ENCODE data around the gene NINJ1. TPM values are rescaled to one million over a fixed set of nuclear protein-coding genes. Genes with fewer than 3 reads are reported as not detected.

The NINJ1 gene
- total RNA-seq, 2 experiments from 2014 or later = 29.5 to 30.4 TPM

DNA sequence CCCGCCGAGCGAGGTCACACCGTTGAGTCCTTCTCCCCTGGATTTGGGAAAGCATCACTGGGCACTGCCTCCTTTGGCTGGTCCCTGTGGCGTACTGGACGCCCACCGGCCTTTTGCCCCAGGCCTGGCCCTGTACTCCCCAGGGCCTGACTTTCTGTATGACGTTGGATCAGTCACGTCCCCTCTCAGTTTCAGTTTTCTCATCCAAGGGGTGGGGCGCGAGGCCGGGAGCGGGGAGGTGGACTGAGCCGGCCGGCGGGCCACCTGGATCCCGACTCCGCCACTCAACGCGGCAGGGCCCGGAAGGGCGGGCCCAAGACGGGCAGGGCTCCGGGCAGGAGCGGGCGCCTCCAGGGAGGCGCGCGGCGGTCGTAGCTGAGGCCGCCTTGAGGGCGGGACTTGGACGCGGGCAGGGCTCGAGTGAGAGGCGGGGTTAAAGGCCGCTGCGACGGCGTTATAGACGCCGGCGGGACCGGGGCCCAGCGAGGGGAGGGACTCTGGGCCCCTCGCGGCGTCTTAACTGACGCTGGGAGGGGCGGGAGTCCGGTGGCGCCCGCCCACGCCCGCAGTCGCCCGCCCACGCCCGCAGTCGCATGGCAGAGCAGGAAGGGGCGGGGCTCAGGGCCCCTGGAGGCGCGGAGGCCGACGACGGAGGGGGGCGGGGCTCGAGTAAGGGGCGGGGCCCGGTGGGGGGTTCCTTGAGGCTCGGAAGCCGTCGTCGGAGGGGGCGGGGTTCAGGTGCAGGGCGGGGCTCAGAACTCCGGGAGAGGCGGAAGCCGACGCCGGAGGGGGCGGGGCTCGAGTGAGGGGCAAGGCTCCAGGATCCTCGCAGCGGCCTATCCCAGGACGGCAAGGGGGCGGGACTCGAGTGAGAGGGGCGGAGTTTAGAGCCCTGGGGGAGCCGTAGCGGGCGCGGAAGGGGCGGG, 38.6 kb downstream of the NINJ1 start:
- Mint-ChIP-seq H3K4me1 (peaks cover 63% of the 10 kb centered on the region), H3K4me3 (peak overlapping the region; percentile 86), H3K27ac (peak overlapping the region; percentile 99), H3K9me3 (peaks cover 4% of the 10 kb centered on the region), H3K36me3 (peaks cover 14% of the 10 kb centered on the region), H3K27me3 (no peaks in the 10 kb centered on the region)
- POLR2A ChIA-PET = interaction anchor here (0.5 to 5.7 kb wide), 17 partner anchors 9 to 470 kb away, joined by 3 to 58 read pairs (median 6); partner anchors contain the start of gene IPPK
- ATAC-seq (ENCODE audit: low read depth) (peak; percentile 79), DNase-seq (peak; percentile 100)

DNA sequence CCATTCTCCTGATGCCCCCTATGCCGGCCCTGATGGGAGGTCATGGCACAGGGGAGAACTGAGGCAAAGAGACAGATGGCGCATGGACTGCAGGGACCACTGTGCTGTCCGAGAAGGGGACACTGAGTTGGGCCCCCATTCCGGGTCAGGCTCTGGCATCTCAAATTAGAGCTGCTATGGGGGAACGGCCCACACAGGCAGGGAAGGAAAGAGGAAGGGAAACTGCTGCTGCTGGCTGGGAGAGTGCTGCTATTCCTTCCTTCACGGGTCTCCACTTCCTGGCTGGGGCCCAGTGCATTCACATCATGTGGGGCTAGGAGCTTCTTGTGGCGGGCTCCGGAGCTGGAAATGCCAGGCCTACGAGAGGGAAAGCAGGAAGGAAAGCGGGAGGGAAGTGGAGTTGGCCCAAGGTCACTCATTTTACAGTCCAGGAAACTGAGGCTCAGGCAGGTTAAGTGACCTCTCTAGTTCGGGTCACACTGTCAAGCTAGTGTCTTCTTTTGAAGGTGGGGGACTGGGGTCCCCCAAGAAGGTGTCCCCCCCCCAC, 39.3 kb downstream of the NINJ1 start:
- Mint-ChIP-seq H3K4me3 (peak overlapping the region; percentile 86), H3K4me1 (peaks cover 60% of the 10 kb centered on the region), H3K27me3 (no peaks in the 10 kb centered on the region), H3K27ac (peak overlapping the region; percentile 99), H3K9me3 (peaks cover 7% of the 10 kb centered on the region), H3K36me3 (peaks cover 19% of the 10 kb centered on the region)
- ATAC-seq (ENCODE audit: low read depth) (no peak), DNase-seq (peak; percentile 55)
- POLR2A ChIA-PET = interaction anchor here (1.4 to 5.7 kb wide), 10 partner anchors 8 to 425 kb away, joined by 4 to 58 read pairs (median 9); partner anchors contain the start of gene IPPK

DNA sequence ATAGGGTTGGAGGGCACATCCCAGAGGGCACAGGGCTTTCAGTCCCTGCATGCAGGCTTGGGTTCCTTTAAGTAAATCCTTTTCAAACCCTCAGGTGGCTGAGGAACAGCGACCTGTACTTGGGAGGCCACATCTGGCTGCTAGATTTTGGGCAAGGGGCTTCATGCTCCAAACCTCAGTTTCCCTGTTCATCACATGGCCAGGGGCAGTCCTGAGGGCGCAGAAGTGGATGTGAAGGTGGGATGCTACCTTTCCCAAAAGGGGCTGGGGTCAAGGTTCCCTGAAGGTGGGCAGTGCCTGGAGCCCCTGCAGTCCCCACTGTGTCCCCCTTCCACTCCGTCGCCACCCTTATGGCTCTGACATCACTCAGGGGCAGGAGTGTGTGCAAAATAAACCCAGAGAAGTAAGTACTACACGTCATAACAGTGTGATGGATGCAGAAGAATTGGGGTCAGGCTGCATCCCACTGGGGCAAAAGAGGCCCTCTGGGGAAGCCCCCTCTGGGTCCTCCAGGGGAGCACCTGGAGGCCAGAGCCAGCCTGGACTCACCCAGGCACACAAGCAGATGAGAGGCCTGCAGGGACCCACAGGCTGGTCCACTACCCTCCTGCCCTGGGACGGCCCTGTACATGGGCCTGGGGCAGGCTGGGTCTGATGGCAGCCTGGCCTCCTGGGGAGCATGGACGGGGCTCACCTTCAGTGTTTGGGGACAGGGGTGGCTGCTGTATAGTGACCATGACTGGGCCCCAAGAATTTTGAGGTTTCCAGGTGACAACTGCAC, 40.0 kb downstream of the NINJ1 start:
- H3K9me3 Mint-ChIP-seq = peaks cover 7% of the 10 kb centered on the region
- peak overlapping the region; percentile 99 for H3K27ac Mint-ChIP-seq
- ATAC-seq (ENCODE audit: low read depth) (no peak), DNase-seq (peak; percentile 47)
- H3K36me3 Mint-ChIP-seq = peaks cover 21% of the 10 kb centered on the region
- H3K4me1 Mint-ChIP-seq = peaks cover 56% of the 10 kb centered on the region
- peak overlapping the region; percentile 86 for H3K4me3 Mint-ChIP-seq
- POLR2A ChIA-PET = interaction anchor here (1.1 to 5.7 kb wide), 10 partner anchors 8 to 424 kb away, joined by 4 to 58 read pairs (median 8); partner anchors contain the start of gene IPPK
- no peaks in the 10 kb centered on the region for H3K27me3 Mint-ChIP-seq

DNA sequence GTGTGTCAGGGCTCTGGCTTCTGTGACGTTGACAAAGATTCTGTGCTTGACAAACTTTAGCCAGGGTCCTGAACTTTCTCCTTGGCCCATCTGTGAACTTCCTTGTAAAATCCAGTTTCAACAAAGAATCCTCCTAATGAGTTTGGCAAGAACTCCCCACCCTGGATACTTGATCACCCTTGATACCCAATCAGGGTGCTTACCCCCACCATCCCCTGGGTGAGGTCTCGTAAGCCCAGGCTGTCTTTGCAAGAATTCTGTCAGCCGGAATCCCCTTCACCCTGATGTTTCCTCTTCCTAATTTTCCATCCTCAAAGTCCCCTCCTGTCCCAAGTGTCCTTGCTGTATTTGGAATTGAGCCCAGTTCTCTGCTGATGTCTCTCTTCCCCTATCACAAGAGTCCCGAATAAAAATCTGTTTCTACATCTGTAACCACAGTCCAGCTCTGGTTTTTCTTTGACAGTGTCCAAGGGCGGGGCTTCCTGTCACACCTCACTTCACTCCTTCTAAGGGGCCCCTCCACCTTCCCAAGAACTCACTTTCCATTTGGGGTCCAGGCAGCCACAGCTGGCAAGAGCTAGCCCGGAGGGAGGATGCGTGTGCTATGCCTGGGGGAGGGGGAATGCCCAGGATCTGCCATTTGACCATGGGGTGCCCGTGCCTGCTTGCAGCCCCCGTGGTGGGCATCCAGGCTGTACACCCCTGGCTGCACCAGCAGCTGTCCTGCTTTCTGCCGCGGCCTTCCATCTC, 40.7 kb downstream of the NINJ1 start:
- ATAC-seq (ENCODE audit: low read depth) (no peak), DNase-seq (no peak)
- H3K36me3 Mint-ChIP-seq = peaks cover 28% of the 10 kb centered on the region
- H3K27me3 Mint-ChIP-seq = no peaks in the 10 kb centered on the region
- H3K27ac Mint-ChIP-seq = peak overlapping the region; percentile 99
- H3K4me1 Mint-ChIP-seq = peaks cover 53% of the 10 kb centered on the region
- H3K9me3 Mint-ChIP-seq = peaks cover 7% of the 10 kb centered on the region
- peak overlapping the region; percentile 86 for H3K4me3 Mint-ChIP-seq
- POLR2A ChIA-PET = interaction anchor here (0.7 to 2.5 kb wide), 3 partner anchors 9 to 65 kb away, joined by 3 to 9 read pairs (median 5); no protein-coding TSS in a partner anchor

DNA sequence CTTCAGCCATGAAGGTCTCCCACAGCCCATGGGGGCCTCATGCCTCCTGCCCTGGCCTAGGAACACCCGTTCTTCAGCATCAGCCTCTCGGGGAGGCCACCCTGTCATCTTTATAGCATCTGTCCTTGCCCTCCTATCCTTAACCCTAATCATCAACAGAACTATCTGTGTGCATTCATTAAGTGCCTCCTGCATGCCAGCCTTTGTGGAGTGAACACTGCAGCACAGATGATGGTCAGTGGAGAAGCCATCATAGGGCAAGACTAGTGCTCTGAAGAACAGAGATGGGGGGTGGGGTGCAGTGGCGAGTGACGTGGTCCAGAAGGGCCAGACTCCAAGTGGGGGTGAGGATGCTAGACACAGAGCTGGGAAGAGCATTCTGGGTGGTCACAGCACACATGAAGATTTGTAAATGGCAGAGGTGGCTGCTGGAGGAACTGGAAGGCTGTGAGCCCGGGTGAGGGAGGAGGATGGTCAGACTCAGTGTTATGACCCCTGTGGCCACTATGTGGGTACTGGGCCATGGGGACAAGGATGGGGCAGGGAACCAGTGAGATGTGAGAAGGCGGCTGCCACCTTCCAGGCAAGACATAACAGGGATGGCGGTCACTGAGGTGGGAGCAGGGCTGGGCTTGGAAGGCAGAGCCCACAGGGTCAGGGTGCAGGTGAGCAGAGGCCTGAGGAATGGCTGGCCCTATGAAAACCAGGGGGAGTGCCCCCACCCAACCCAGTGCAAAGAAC, 41.6 kb downstream of the NINJ1 start:
- peaks cover 32% of the 10 kb centered on the region for H3K36me3 Mint-ChIP-seq
- H3K27ac Mint-ChIP-seq = peak overlapping the region; percentile 99
- H3K27me3 Mint-ChIP-seq = no peaks in the 10 kb centered on the region
- DNase-seq (no peak), ATAC-seq (ENCODE audit: low read depth) (no peak)
- POLR2A ChIA-PET = interaction anchor here (0.6 to 2.5 kb wide), 4 partner anchors 8 to 977 kb away, joined by 3 to 9 read pairs (median 4); partner anchors contain the start of gene SPTLC1
- H3K4me3 Mint-ChIP-seq = no peak overlapping the region
- H3K9me3 Mint-ChIP-seq = peaks cover 7% of the 10 kb centered on the region
- H3K4me1 Mint-ChIP-seq = peaks cover 45% of the 10 kb centered on the region

DNA sequence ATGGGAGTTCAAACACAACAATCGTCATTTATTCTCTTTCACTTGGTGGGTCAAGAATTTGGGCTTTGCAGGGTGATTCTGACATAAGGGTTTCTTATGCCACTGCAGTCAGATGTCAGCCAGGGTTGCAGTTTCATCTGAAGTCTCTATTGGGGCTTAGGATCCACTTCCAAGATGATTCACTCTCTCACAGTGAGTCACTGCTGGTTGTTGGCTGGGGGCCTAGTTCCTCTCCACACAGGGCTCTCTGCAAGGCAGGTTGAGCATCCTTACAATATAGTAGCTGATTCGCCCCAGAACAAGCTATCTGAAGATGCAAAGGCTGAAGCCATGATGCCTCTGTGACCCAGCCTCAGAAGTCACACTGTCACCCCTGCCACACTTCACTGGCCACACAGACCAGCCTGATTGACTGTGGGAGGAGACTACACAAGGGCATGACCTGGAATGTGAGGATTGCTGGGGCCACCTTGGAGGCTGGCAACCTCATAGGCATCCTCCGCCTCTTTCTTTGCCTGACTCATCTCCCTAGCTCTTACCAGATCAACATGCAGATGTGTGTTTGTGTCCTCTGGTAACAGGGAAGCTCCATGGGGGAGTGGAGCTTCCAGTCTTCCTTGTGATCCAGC, 42.5 kb downstream of the NINJ1 start:
- ATAC-seq (ENCODE audit: low read depth) (no peak), DNase-seq (no peak)
- Mint-ChIP-seq H3K4me1 (peaks cover 43% of the 10 kb centered on the region), H3K27me3 (no peaks in the 10 kb centered on the region), H3K36me3 (peaks cover 38% of the 10 kb centered on the region), H3K4me3 (no peak overlapping the region), H3K27ac (peak overlapping the region; percentile 59), H3K9me3 (peaks cover 7% of the 10 kb centered on the region)
- POLR2A ChIA-PET = interaction anchor here (2.5 kb wide), 1 partner anchor 27 kb away, joined by 9 read pairs; no protein-coding TSS in a partner anchor

DNA sequence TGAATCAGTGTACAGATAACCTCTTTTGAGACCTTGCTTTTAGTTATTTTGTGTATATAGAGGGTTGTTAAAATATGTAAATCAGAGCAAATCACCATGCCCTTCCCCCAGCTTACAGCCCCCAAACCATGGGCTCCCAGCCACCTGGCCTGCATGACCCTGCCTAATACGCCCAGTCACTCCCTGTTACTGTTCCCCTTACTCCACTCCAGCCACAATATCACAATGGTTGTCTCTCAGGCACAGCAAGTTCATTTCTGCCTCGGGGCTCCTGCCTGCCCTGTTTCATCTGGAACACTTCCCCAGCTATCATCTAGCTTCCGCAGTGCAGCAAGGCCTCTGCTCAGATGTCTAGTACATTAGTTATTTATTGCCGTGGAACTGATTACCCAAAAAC, 43.0 kb downstream of the NINJ1 start:
- Mint-ChIP-seq H3K4me1 (peaks cover 45% of the 10 kb centered on the region), H3K9me3 (peaks cover 7% of the 10 kb centered on the region), H3K27ac (peak overlapping the region; percentile 59), H3K4me3 (no peak overlapping the region), H3K36me3 (peaks cover 40% of the 10 kb centered on the region), H3K27me3 (no peaks in the 10 kb centered on the region)
- DNase-seq (no peak), ATAC-seq (ENCODE audit: low read depth) (no peak)
- POLR2A ChIA-PET = no interaction called here

DNA sequence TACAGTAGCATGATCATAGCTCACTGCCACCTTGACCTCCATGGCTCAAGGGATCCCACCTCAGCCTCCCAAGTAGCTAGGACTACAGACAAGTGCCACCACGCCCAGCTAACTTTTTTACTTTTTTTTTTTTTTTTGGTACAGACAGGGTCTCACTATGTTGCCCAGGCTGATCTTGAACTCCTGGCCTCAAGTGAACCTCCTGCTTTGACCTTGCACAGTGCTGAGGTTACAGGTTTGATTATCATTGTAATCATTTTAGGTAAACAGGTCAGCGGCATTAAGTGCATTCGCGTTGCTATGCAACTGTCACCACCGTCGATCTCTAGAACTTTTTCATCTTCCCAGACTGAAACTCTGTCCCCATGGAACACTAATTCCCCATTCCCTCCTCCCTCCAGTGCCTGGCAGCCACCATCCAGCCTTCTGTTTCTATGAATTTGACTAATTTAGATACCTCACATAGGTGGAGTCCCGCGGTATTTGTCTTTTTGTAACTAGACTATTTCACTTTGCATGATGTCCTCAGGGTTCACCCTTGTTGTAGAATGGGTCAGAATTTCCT, 43.9 kb downstream of the NINJ1 start:
- peaks cover 49% of the 10 kb centered on the region for H3K4me1 Mint-ChIP-seq
- ATAC-seq (ENCODE audit: low read depth) (no peak), DNase-seq (peak; percentile 15)
- H3K27me3 Mint-ChIP-seq = no peaks in the 10 kb centered on the region
- H3K36me3 Mint-ChIP-seq = peaks cover 48% of the 10 kb centered on the region
- H3K27ac Mint-ChIP-seq = no peak overlapping the region
- H3K4me3 Mint-ChIP-seq = no peak overlapping the region
- H3K9me3 Mint-ChIP-seq = peaks cover 7% of the 10 kb centered on the region
- POLR2A ChIA-PET = interaction anchor here (1.1 to 1.2 kb wide), 2 partner anchors 24 to 27 kb away, joined by 3 to 4 read pairs; no protein-coding TSS in a partner anchor

DNA sequence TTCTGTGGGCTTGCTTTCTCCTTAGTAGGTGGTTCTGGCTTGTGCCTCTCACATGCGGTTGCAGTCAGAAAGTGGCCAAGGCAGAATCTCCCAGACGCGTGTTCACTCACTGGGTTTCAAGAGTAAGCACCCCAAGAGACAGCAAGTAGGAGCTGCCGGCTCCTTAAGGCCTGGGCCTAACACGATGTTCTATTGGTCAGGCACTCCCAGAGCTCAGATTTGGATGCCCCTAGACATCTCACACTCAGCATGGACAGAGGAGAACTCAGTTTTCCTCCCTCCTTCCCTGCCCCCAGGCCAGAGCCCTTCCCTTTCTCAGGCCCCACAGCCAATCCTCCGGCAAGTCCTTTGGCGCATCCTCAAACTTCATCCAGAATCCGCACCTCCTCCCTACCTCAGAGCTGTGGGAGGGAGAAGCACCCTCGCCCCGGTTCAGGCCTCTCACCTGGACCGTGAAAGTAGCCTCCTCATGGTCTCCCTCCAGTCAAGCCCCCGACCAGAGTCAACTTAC, 44.5 kb downstream of the NINJ1 start:
- Mint-ChIP-seq H3K9me3 (peaks cover 7% of the 10 kb centered on the region), H3K4me1 (peaks cover 44% of the 10 kb centered on the region), H3K27me3 (no peaks in the 10 kb centered on the region), H3K36me3 (peaks cover 52% of the 10 kb centered on the region), H3K27ac (peak overlapping the region; percentile 8), H3K4me3 (no peak overlapping the region)
- ATAC-seq (ENCODE audit: low read depth) (no peak), DNase-seq (peak; percentile 19)
- POLR2A ChIA-PET = interaction anchor here (1.1 to 1.2 kb wide), 2 partner anchors 23 to 27 kb away, joined by 3 to 4 read pairs; no protein-coding TSS in a partner anchor

DNA sequence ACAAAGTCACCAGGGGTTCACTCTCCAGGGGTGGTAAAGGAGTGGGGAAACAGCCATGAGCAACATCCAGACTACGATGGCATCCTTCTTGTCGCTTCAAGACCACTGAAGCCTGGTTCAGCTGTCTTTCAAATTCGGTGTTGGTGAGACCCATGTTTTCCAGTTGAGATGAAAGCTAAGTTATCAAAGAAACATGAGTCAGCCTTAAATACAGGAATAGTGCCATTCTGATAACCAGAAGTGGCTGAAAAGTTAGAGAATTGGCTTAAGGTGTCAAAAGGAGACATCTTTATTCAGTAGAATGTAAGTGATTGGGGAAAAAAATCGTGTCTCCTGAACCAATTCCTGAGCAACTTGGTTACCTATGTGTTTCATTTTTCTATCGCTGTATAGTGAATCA, 45.0 kb downstream of the NINJ1 start:
- POLR2A ChIA-PET = interaction anchor here (1.1 to 1.2 kb wide), 2 partner anchors 23 to 26 kb away, joined by 3 to 4 read pairs; no protein-coding TSS in a partner anchor
- Mint-ChIP-seq H3K27me3 (no peaks in the 10 kb centered on the region), H3K36me3 (peaks cover 52% of the 10 kb centered on the region), H3K4me3 (no peak overlapping the region), H3K9me3 (peaks cover 7% of the 10 kb centered on the region), H3K27ac (no peak overlapping the region), H3K4me1 (peaks cover 40% of the 10 kb centered on the region)
- ATAC-seq (ENCODE audit: low read depth) (no peak), DNase-seq (no peak)

DNA sequence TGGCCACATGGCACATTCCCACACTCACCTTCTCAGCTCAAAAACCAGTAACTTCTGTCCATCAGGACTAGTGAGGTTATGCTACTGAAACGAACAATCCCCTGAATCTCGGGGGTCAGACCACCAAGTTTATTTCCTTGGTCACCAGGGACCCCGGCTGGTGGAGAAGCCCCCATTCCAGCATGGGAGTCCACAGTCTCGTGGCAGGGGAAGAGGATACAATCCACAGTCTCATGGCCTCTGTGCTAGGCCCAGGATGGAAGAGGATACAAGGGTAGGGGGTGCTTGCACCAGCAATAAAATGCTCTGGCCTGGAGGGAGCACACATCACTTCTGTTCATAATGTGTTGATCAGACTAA, 45.4 kb downstream of the NINJ1 start:
- Mint-ChIP-seq H3K27ac (peak overlapping the region; percentile 36), H3K9me3 (peaks cover 7% of the 10 kb centered on the region), H3K4me3 (no peak overlapping the region), H3K27me3 (no peaks in the 10 kb centered on the region), H3K36me3 (peaks cover 54% of the 10 kb centered on the region), H3K4me1 (peaks cover 39% of the 10 kb centered on the region)
- no peak for ATAC-seq (ENCODE audit: low read depth)
- peak; percentile 16 for DNase-seq
- POLR2A ChIA-PET = interaction anchor here (1.2 to 1.4 kb wide), 2 partner anchors 22 to 24 kb away, joined by 4 to 5 read pairs; no protein-coding TSS in a partner anchor

Measured in activated naive CD8-positive, alpha-beta T cell treated with anti-CD3 and anti-CD28 coated beads, Interleukin-2, amount 10 ng/mL, durations not matched to agents 7 days and 5 days (primary cell).